GM12878 (cell line): ENCODE data around the gene LIMA1. TPM values are rescaled to one million over a fixed set of nuclear protein-coding genes. Genes with fewer than 3 reads are reported as not detected.

Source experiments
- BHLHE40 ChIP-seq, 2 experiments: fragments of 450-650 bp in 1 of 2; IDR thresholded peaks; 2 replicates each; pipeline ENCODE4 v1.6.1; 2011 to 2017; ENCODE audit warnings: low read depth in 2 of 2, borderline replicate concordance in 1 of 2, improper control_type of control experiment in 1 of 2, low read length in 1 of 2, mild to moderate bottlenecking in 1 of 2
- CBFB ChIP-seq: IDR thresholded peaks from 2 replicates; pipeline ENCODE4 v1.6.1; 2016; ENCODE audit warnings: antibody characterized with exemption, low read depth
- EED ChIP-seq: sonication (generic); IDR thresholded peaks from 2 replicates; pipeline ENCODE4 v1.6.1; 2016; ENCODE audit warnings: antibody characterized with exemption, low read depth
- EGR1 ChIP-seq, 2 experiments: IDR thresholded peaks; 1 replicate in 1 of 2; 2 replicates in 1 of 2; pipeline ENCODE4 v1.6.1; 2011 to 2012; ENCODE audit warnings: low read depth in 2 of 2, low read length in 2 of 2, borderline replicate concordance in 1 of 2, mild to moderate bottlenecking in 1 of 2, moderate library complexity in 1 of 2
- GABPA ChIP-seq: IDR thresholded peaks from 2 replicates; pipeline ENCODE4 v1.6.1; 2014; ENCODE audit warnings: antibody characterized with exemption, low read depth, mild to moderate bottlenecking, inconsistent platforms
- IKZF2 ChIP-seq, 2 experiments: fragments of 450-650 bp; IDR thresholded peaks; 2 replicates each; pipeline ENCODE4 v1.6.1; 2017; ENCODE audit warnings: mild to moderate bottlenecking in 2 of 2, moderate library complexity in 2 of 2
- IRF4 ChIP-seq: IDR thresholded peaks from 2 replicates; pipeline ENCODE4 v1.6.1; 2011; ENCODE audit warnings: low read depth, low read length
- MTA3 ChIP-seq: IDR thresholded peaks from 2 replicates; pipeline ENCODE4 v1.6.1; 2012; ENCODE audit warnings: low read length, inconsistent platforms, borderline replicate concordance
- NFYA ChIP-seq: IDR thresholded peaks from 2 replicates; pipeline ENCODE4 v1.6.1; 2011; ENCODE audit warnings: low read depth, mild to moderate bottlenecking, low read length, improper control_type of control experiment, borderline replicate concordance
- NRF1 ChIP-seq: conservative IDR thresholded peaks from 2 replicates; pipeline ENCODE4 v1.6.1; 2011; ENCODE audit warnings: mild to moderate bottlenecking, low read depth, low read length, improper control_type of control experiment
- POLR2A ChIP-seq: IDR thresholded peaks from 2 replicates; pipeline ENCODE4 v1.6.1; 2011; ENCODE audit warnings: low read depth, mild to moderate bottlenecking, low read length
- POLR2AphosphoS5 ChIP-seq: IDR thresholded peaks from 2 replicates; pipeline ENCODE4 v1.6.1; 2011; ENCODE audit warnings: mild to moderate bottlenecking, low read length, inconsistent platforms
- RELA ChIP-seq: fragments of 450-650 bp; IDR thresholded peaks from 2 replicates; pipeline ENCODE4 v1.8.0; 2014; ENCODE audit warnings: borderline replicate concordance; ENCODE audit not compliant: partially characterized antibody
- RUNX3 ChIP-seq: IDR thresholded peaks from 2 replicates; pipeline ENCODE4 v1.6.1; 2012; ENCODE audit warnings: low read length, inconsistent platforms
- SIN3A ChIP-seq: IDR thresholded peaks from 2 replicates; pipeline ENCODE4 v1.6.1; 2012; ENCODE audit warnings: low read depth, low read length, improper control_type of control experiment
- SRF ChIP-seq, 2 experiments: IDR thresholded peaks; 2 replicates each; pipeline ENCODE4 v1.6.1; 2011; ENCODE audit warnings: low read depth in 2 of 2, low read length in 2 of 2, mild to moderate bottlenecking in 1 of 2, moderate library complexity in 1 of 2
- TAF1 ChIP-seq: IDR thresholded peaks from 2 replicates; pipeline ENCODE4 v1.6.1; 2011; ENCODE audit warnings: mild to moderate bottlenecking, low read depth, low read length, borderline replicate concordance
- TCF3 ChIP-seq: IDR thresholded peaks from 2 replicates; pipeline ENCODE4 v1.6.1; 2012; ENCODE audit warnings: low read depth, mild to moderate bottlenecking, low read length, borderline replicate concordance; ENCODE audit not compliant: insufficient read depth
- TCF7 ChIP-seq: IDR thresholded peaks from 2 replicates; pipeline ENCODE4 v1.6.1; 2014; ENCODE audit warnings: antibody characterized with exemption, borderline replicate concordance
- ZNF384 ChIP-seq: IDR thresholded peaks from 2 replicates; pipeline ENCODE4 v1.6.1; 2012; ENCODE audit warnings: low read depth, mild to moderate bottlenecking, low read length, improper control_type of control experiment, borderline replicate concordance
- polyA plus RNA-seq, 11 experiments: library from polyadenylated mRNA; depleted of rRNA in 4 of 11; unstranded in 6 of 11; stranded (reverse) in 5 of 11; fragments of >200 nt; fragmentation: Nextera tagmentation in 4 of 11; fragmentation: Illumina TruSeq in 1 of 11; extraction: Ambion mirVana in 4 of 11; extraction: Trizol in 1 of 11; gene quantifications; 1 replicate in 1 of 11; 2 replicates in 10 of 11; pipeline versions ENCODE4 v1.2.1 to v1.2.3, GENCODE V29; 2011 to 2016; ENCODE audit warnings: inconsistent platforms in 2 of 11, missing spikeins in 2 of 11, low read depth in 1 of 11
- total RNA-seq, 4 experiments: library from RNA; depleted of rRNA in 3 of 4; stranded (reverse); fragments of >200 nt in 3 of 4; fragmentation: Illumina TruSeq in 1 of 4; extraction: Trizol in 1 of 4; gene quantifications; 2 replicates each; pipeline versions ENCODE4 v1.2.1 to v1.2.3, GENCODE V29; 2013 to 2021
- TF ChIP-seq, protein P1 (sequence below): fragments of 450-650 bp; IDR thresholded peaks from 2 replicates; pipeline ENCODE4 v1.6.1; 2017; ENCODE audit warnings: borderline replicate concordance
- TF ChIP-seq, protein P2 (sequence below): IDR thresholded peaks from 2 replicates; pipeline ENCODE4 v1.6.1; 2011; ENCODE audit warnings: low read depth, mild to moderate bottlenecking, low read length, moderate library complexity, borderline replicate concordance; ENCODE audit errors: extremely low read depth
- TF ChIP-seq, protein P3 (sequence below), 3 experiments: IDR thresholded peaks in 2 of 3; conservative IDR thresholded peaks in 1 of 3; 2 replicates each; pipeline ENCODE4 v1.5.1; 2011; ENCODE audit warnings: low read depth in 3 of 3, low read length in 3 of 3, mild to moderate bottlenecking in 3 of 3, control low read depth in 2 of 3, moderate library complexity in 2 of 3, inconsistent platforms in 1 of 3, mixed read lengths in 1 of 3; ENCODE audit not compliant: control insufficient read depth in 2 of 3, insufficient read depth in 1 of 3; ENCODE audit errors: extremely low read depth in 1 of 3
- TF ChIP-seq, protein P4 (sequence below): IDR thresholded peaks from 2 replicates; pipeline ENCODE4 v1.6.1; 2011; ENCODE audit warnings: borderline replicate concordance, low read depth, mild to moderate bottlenecking, moderate library complexity, mixed read lengths, low read length; ENCODE audit not compliant: insufficient read depth; ENCODE audit errors: extremely low read length

The LIMA1 gene
- total and polyA plus RNA-seq, 10 of the 15 experiments (the other 5 are each of a cell fraction or from before 2014, with no cell fraction given) = 53.2 to 109 (median 60.8) TPM

DNA sequence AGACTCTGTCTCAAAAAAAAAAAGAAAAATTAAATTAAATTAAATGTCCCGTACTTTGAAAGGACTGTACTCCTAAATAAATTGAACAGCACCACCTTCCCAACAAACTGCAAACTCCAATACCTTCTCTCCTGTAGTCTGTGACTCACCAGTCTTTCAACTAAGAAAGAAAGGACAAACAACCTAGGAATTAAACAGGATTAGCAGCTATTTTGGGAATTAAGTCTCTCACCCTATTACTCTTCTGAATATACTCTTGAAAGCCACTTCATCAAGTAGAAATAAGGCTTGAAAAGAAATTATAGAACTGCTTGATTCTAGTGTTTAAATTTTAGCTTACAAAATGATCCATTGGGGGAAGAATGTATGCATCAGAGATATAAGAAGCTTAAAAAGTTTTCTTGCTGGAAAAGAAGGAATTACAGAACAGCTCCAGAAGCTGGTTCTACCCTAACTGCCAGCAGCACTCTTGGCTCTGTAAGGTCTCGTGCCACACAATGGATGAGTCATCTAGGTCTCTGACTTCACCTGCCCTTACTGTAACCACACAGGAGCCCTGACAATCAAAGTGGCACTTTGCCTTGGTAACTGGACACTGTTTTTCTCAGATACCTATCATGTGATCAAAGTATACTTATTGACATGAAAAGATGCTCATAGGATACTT, 59.2 kb downstream of the LIMA1 start (continued):
- TF ChIP-seq TAF1 = no peak
- peak; percentile 53; the same call in 1 of the 2 replicates for TF ChIP-seq MTA3
- TF ChIP-seq, protein P1, sequence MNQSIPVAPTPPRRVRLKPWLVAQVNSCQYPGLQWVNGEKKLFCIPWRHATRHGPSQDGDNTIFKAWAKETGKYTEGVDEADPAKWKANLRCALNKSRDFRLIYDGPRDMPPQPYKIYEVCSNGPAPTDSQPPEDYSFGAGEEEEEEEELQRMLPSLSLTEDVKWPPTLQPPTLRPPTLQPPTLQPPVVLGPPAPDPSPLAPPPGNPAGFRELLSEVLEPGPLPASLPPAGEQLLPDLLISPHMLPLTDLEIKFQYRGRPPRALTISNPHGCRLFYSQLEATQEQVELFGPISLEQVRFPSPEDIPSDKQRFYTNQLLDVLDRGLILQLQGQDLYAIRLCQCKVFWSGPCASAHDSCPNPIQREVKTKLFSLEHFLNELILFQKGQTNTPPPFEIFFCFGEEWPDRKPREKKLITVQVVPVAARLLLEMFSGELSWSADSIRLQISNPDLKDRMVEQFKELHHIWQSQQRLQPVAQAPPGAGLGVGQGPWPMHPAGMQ = no peak
- TF ChIP-seq, protein P2, sequence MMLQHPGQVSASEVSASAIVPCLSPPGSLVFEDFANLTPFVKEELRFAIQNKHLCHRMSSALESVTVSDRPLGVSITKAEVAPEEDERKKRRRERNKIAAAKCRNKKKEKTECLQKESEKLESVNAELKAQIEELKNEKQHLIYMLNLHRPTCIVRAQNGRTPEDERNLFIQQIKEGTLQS = no peak
- TF ChIP-seq GABPA = no peak
- no peak for TF ChIP-seq POLR2A
- TF ChIP-seq, protein P3, sequence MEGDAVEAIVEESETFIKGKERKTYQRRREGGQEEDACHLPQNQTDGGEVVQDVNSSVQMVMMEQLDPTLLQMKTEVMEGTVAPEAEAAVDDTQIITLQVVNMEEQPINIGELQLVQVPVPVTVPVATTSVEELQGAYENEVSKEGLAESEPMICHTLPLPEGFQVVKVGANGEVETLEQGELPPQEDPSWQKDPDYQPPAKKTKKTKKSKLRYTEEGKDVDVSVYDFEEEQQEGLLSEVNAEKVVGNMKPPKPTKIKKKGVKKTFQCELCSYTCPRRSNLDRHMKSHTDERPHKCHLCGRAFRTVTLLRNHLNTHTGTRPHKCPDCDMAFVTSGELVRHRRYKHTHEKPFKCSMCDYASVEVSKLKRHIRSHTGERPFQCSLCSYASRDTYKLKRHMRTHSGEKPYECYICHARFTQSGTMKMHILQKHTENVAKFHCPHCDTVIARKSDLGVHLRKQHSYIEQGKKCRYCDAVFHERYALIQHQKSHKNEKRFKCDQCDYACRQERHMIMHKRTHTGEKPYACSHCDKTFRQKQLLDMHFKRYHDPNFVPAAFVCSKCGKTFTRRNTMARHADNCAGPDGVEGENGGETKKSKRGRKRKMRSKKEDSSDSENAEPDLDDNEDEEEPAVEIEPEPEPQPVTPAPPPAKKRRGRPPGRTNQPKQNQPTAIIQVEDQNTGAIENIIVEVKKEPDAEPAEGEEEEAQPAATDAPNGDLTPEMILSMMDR (IDR thresholded peaks at IDR 0.05 in 2 of 3, conservative IDR thresholded peaks at IDR 0.05 in 1 of 3; ENCODE audit: control insufficient read depth in 2 of 3, extremely low read depth in 1 of 3, insufficient read depth in 1 of 3, low read depth in 3 of 3, low read length in 3 of 3) = no peak
- TF ChIP-seq, protein P4, sequence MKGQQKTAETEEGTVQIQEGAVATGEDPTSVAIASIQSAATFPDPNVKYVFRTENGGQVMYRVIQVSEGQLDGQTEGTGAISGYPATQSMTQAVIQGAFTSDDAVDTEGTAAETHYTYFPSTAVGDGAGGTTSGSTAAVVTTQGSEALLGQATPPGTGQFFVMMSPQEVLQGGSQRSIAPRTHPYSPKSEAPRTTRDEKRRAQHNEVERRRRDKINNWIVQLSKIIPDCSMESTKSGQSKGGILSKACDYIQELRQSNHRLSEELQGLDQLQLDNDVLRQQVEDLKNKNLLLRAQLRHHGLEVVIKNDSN = no peak
- TF ChIP-seq SRF (IDR thresholded peaks at IDR 0.05; ENCODE audit: low read depth in 2 of 2, low read length in 2 of 2) = no peak
- peak; percentile 52; the same call in 1 of the 2 replicates for TF ChIP-seq IRF4
- no peak for TF ChIP-seq TCF7
- TF ChIP-seq ZNF384 = no peak
- no peak; the same call in 1 of the 2 replicates for TF ChIP-seq CBFB
- TF ChIP-seq EED = 0 out of 2 replicates have a peak, but pooled peaks have one; percentile 36
- TF ChIP-seq BHLHE40 (IDR thresholded peaks at IDR 0.05; ENCODE audit: borderline replicate concordance in 1 of 2, low read depth in 2 of 2, low read length in 1 of 2) = peak; percentile 98
- TF ChIP-seq RELA = no peak
- no peak for TF ChIP-seq NFYA
- no peak for TF ChIP-seq NRF1
- no peak for TF ChIP-seq TCF3
- TF ChIP-seq SIN3A = no peak
- no peak for TF ChIP-seq EGR1 (IDR thresholded peaks at IDR 0.05; ENCODE audit: borderline replicate concordance in 1 of 2, low read depth in 2 of 2, low read length in 2 of 2)
- peak; percentile 52 to 53; a peak in 3 of 4 replicates for TF ChIP-seq IKZF2 (IDR thresholded peaks at IDR 0.05)
- peak; percentile 90 for TF ChIP-seq RUNX3
- no peak for TF ChIP-seq POLR2AphosphoS5
